Esophagus muscularis mucosa (tissue), 3 donors: ENCODE results near the gene WDFY2.

Source experiments
- CTCF ChIP-seq, 3 experiments: fragments of 200-600 bp in 2 of 3; fragments of 450-650 bp in 1 of 3; sonication (generic) in 2 of 3; IDR thresholded peaks; one replicate each; pipeline ENCODE4 v1.5.1; 2017 to 2019; ENCODE audit warnings: antibody characterized with exemption in 3 of 3, mild to moderate bottlenecking in 2 of 3, moderate library complexity in 1 of 3
- POLR2A ChIP-seq: fragments of 450-650 bp; IDR thresholded peaks from one replicate; pipeline ENCODE4 v1.6.1; 2017; ENCODE audit warnings: antibody characterized with exemption, moderate library complexity, mild to moderate bottlenecking, low read depth

DNA sequence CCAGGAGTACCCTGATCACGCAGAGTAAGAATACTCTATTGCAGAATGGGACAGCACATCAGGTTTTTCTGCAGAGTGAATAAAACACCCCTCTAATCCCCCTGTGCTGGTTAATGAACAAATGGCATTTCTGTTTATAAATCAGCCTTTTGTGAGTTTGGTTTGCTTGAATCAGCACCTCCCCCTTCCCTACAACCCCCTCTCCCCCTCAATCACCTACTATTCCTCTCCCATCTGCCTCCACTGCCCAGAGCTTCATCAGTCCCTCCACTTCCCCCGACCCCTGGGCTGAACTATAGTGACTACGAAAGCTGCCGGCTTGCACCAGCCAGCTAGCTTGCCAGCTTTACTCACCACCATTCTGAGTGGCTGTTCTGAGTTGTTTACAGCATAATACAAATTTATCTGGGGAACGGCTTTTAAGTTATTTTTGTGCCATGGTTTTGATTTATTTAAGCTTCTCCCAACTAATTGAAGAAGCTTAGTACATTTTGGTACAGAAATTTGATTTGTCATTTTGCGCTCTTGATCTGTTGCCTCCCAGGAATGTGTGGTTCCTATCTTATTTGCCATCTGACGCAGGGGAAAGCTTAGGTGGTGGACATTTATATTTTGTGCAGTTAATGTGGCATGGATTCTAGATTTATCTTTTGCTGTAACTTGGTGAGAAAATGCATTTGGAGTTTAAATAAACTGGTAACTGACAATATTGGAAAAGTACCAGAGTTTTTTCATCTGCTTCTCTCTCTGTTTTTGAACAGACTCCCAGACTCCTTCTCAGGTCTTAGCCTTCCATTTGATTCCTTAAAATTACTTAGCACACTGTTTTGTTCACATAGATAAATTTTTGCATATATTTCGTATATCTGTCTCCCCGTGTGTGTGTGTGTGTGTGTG lies 41.7 kb upstream of the WDFY2 start:
- TF ChIP-seq CTCF (IDR thresholded peaks at IDR 0.05): no peak
- no peak for TF ChIP-seq POLR2A
